ENCODE data around the gene CXCL14. TPM values are rescaled to one million over a fixed set of nuclear protein-coding genes. Genes with fewer than 3 reads are reported as not detected.

The CXCL14 gene
- total and polyA plus RNA-seq, 2 of the 4 experiments (the other 2 are of a cell fraction), result not detected

DNA sequence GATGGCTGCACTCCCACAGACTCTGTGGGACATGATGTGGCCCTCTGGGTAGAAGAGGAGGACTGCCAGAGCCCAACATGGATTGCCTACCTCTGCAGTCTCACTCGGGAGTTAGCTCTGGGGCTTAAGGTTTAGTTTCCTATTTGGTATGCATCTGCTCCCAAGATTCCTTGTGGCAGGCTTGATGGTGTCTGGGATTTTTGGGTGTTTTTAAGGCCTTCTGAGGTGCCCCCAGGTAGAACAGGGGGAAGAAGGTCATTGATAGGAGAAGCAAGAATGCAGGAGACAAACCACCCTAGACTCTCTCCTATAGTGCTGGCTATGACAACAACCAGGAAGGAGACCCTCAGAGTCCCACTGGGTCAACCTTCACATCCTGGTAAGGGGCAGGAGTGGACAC lies 46.7 kb upstream of the CXCL14 start:
- no peak for DNase-seq
- POLR2A ChIA-PET (ENCODE audit: unreplicated experiment), result no interaction called here

More for the DNA sequence above, 46.7 kb upstream of the CXCL14 start:
- dilution Hi-C loops (cut with HindIII; ENCODE audit: low sequenced_read_pairs, unreplicated experiment), result no loop called here
- no peak overlapping the region for H3K23ac ChIP-seq (ENCODE audit: low read depth, low read length)
- H3K18ac ChIP-seq (ENCODE audit: low read depth, low read length), result no peak overlapping the region
- TF ChIP-seq RFX5 (IDR thresholded peaks at IDR 0.05; ENCODE audit: low read depth, low read length) (no peak), CEBPB (IDR thresholded peaks at IDR 0.05; ENCODE audit: low read depth, low read length) (no peak), USF2 (IDR thresholded peaks at IDR 0.05; ENCODE audit: low read depth, low read length) (no peak), MAZ (IDR thresholded peaks at IDR 0.05; ENCODE audit: borderline replicate concordance, low read depth, low read length) (no peak), POLR2A (IDR thresholded peaks at IDR 0.05; ENCODE audit: low read depth, low read length) (no peak), SMC3 (IDR thresholded peaks at IDR 0.05; ENCODE audit: low read depth, low read length) (no peak), BHLHE40 (IDR thresholded peaks at IDR 0.05; ENCODE audit: low read depth, low read length) (no peak), RCOR1 (IDR thresholded peaks at IDR 0.05; ENCODE audit: insufficient replicate concordance, low read length) (no peak), FOS (IDR thresholded peaks at IDR 0.05; ENCODE audit: low read depth, low read length) (no peak), MXI1 (IDR thresholded peaks at IDR 0.05; ENCODE audit: borderline replicate concordance, low read depth, low read length) (no peak), MAFK (IDR thresholded peaks at IDR 0.05; ENCODE audit: low read depth, low read length) (no peak), RAD21 (IDR thresholded peaks at IDR 0.05; ENCODE audit: low read length) (no peak)
- H3K14ac ChIP-seq (replicated peaks; ENCODE audit: low read depth, low read length), result no peak overlapping the region
- no peak overlapping the region for H2BK20ac ChIP-seq (ENCODE audit: low read depth, low read length)
- no peak overlapping the region for H2AK5ac ChIP-seq (ENCODE audit: low read depth, low read length)
- H2BK15ac ChIP-seq (ENCODE audit: low read depth, low read length), result no peak overlapping the region
- H4K5ac ChIP-seq (ENCODE audit: low read depth, low read length), result no peak overlapping the region
- no peaks in the 10 kb centered on the region; the same call in 1 of the 2 replicates for H3K27me3 ChIP-seq (ENCODE audit: control insufficient read depth, insufficient read depth, low read length)
- no peak overlapping the region for H3K4me2 ChIP-seq (ENCODE audit: low read depth, low read length)
- no peaks in the 10 kb centered on the region for H3K4me1 ChIP-seq (ENCODE audit: control insufficient read depth, insufficient read depth, low read length)
- no peak overlapping the region for H3K9ac ChIP-seq (ENCODE audit: low read depth, low read length)
- H3K4ac ChIP-seq (ENCODE audit: low read depth, low read length), result no peak overlapping the region
- in situ Hi-C loops (cut with MboI; ENCODE audit: low sequenced_read_pairs), result no loop called here
- no peak overlapping the region for H4K8ac ChIP-seq (ENCODE audit: low read depth in 2 of 2, low read length in 2 of 2)
- H4K20me1 ChIP-seq (ENCODE audit: insufficient read depth, low read length), result no peaks in the 10 kb centered on the region
- WGBS, 2 experiments (ENCODE audit: extremely low coverage in 2 of 2, insufficient read length in 1 of 2), result no CpG with 5 or more reads among the region's 1 CpG
- H2AK9ac ChIP-seq (replicated peaks; ENCODE audit: low read depth, low read length, poor library complexity), result no peak overlapping the region
- no peak for ATAC-seq (ENCODE audit: low read depth)
- no peak overlapping the region for H3K4me3 ChIP-seq (ENCODE audit: insufficient read depth, low read depth, low read length)
- no peak overlapping the region for H2BK5ac ChIP-seq (ENCODE audit: low read depth, low read length, poor library complexity, severe bottlenecking)
- H4K91ac ChIP-seq (ENCODE audit: insufficient read depth, low read depth, low read length), result no peak overlapping the region
- no peak overlapping the region for H3K27ac ChIP-seq (ENCODE audit: insufficient read depth, low read length)
- no peak overlapping the region for H2BK120ac ChIP-seq (ENCODE audit: low read depth, low read length)
- no peak overlapping the region for H3K56ac ChIP-seq (ENCODE audit: extremely low read depth, insufficient read depth, low read length)
- intact Hi-C loops (cut with micrococcal nuclease), result no loop called here
- H3K36me3 ChIP-seq (ENCODE audit: control insufficient read depth, insufficient read depth, low read length), result no peaks in the 10 kb centered on the region
- BruUV-seq (replicated peaks), result no TSS peak
- CTCF ChIA-PET, result no interaction called here
- H3K9me3 ChIP-seq (ENCODE audit: control insufficient read depth, insufficient read depth, low read length), result no peaks in the 10 kb centered on the region
- H3K9me1 ChIP-seq (ENCODE audit: insufficient read depth, low read length), result no peaks in the 10 kb centered on the region
- no peak overlapping the region for H2AFZ ChIP-seq (replicated peaks; ENCODE audit: low read length, poor library complexity)
- no peaks in the 10 kb centered on the region for H3K79me1 ChIP-seq (ENCODE audit: low read depth in 1 of 2, low read length in 2 of 2)

Measured in IMR-90 (cell line).